HCT116 (cell line): Measurements from ENCODE around the gene PSMC3. TPM values are rescaled to one million over a fixed set of nuclear protein-coding genes. Genes with fewer than 3 reads are reported as not detected.

Experiments
- ATAC-seq: fragments of 200-7000 bp; cut with Tn5 transposase; 2 replicates; pipeline ENCODE4 v1.9.1; 2020; ENCODE audit warnings: mild to moderate bottlenecking, moderate library complexity
- BruUV-seq: library from RNA; stranded (reverse); fragments of 400-500 nt; replicated peaks from 2 replicates; lab custom pipeline; 2021; lab: Mats Ljungman, UMichigan
- CTCF ChIA-PET: fragments of 300-600 bp; sonication (Branson Sonifier 250); formaldehyde crosslinking; loops from one replicate; lab custom pipeline; 2021; ENCODE audit warnings: antibody characterized with exemption; lab: Charles Lee
- POLR2A ChIA-PET: fragments of 300-600, 350-600 bp; sonication (Branson Sonifier 250); formaldehyde crosslinking; loops from one replicate; lab custom pipeline; 2021; ENCODE audit warnings: antibody characterized with exemption; lab: Charles Lee
- RAD21 ChIA-PET, 2 experiments: fragments of 300-600 bp; sonication (Branson Sonifier 250); formaldehyde crosslinking; loops; one replicate each; lab custom pipeline; 2023; ENCODE audit warnings: low total read pairs in 2 of 2; ENCODE audit not compliant: uncharacterized antibody in 2 of 2, unreplicated experiment in 2 of 2, low non-redundant PET in 1 of 2; lab: Charles Lee
- DNase-seq: peaks from one replicate; pipeline ENCODE4 v3.0.0-alpha.2; 2010; ENCODE audit warnings: low read depth, low spot score
- H2AFZ ChIP-seq: fragments of 200-600 bp; shearing (Covaris generic), sonication (generic); 2 replicates; pipeline ENCODE4 v1.6.1; 2017; ENCODE audit warnings: low read depth, mixed run types, mixed read lengths, antibody characterized with exemption, low read length; ENCODE audit not compliant: poor library complexity, severe bottlenecking
- H3K27ac ChIP-seq: 2 replicates; pipeline ENCODE4 v1.5.1; 2012; ENCODE audit warnings: low read depth, low read length
- H3K27me3 ChIP-seq: fragments of 200-600 bp; sonication (generic); 2 replicates; pipeline ENCODE4 v1.6.1; 2016; ENCODE audit warnings: mixed run types, low read length, mixed read lengths; ENCODE audit not compliant: insufficient read depth
- H3K36me3 ChIP-seq, 2 experiments: fragments of 200-500 bp in 1 of 2; fragments of 200-600 bp in 1 of 2; sonication (Bioruptor generic) in 1 of 2; sonication (generic) in 1 of 2; 2 replicates each; pipeline versions ENCODE4 v1.5.1 to v1.6.1; 2014 to 2016; ENCODE audit warnings: low read length in 2 of 2, inconsistent platforms in 1 of 2, mixed read lengths in 1 of 2, mixed run types in 1 of 2; ENCODE audit not compliant: insufficient read depth in 2 of 2, control insufficient read depth in 1 of 2
- H3K4me1 ChIP-seq, 2 experiments: fragments of 200-600 bp in 1 of 2; sonication (generic) in 1 of 2; 2 replicates each; pipeline versions ENCODE4 v1.5.1 to v1.6.1; 2012 to 2017; ENCODE audit warnings: low read length in 2 of 2, inconsistent platforms in 1 of 2, mild to moderate bottlenecking in 1 of 2, mixed read lengths in 1 of 2, mixed run types in 1 of 2, moderate library complexity in 1 of 2; ENCODE audit not compliant: insufficient read depth in 2 of 2, control insufficient read depth in 1 of 2
- H3K4me2 ChIP-seq: fragments of 200-600 bp; sonication (generic); 2 replicates; pipeline ENCODE4 v1.6.1; 2017; ENCODE audit warnings: mixed run types, low read length, mixed read lengths
- H3K4me3 ChIP-seq, 2 experiments: fragments of 200-600 bp in 1 of 2; sonication (generic) in 1 of 2; replicated peaks in 1 of 2; 2 replicates each; pipeline ENCODE4 v1.5.1; 2011 to 2016; ENCODE audit warnings: low read length in 2 of 2, control low read depth in 1 of 2, low read depth in 1 of 2, mild to moderate bottlenecking in 1 of 2, mixed read lengths in 1 of 2, mixed run types in 1 of 2
- H3K79me2 ChIP-seq: fragments of 200-600 bp; sonication (generic); 2 replicates; pipeline ENCODE4 v1.6.1; 2017; ENCODE audit warnings: mild to moderate bottlenecking, mixed run types, low read length, moderate library complexity, mixed read lengths; ENCODE audit not compliant: insufficient read depth
- H3K9ac ChIP-seq: fragments of 200-600 bp; sonication (generic); 2 replicates; pipeline ENCODE4 v1.6.1; 2016; ENCODE audit warnings: low read length, mixed read lengths
- H3K9me2 ChIP-seq: fragments of 200-600 bp; sonication (generic), shearing (Covaris generic); 2 replicates; pipeline ENCODE4 v1.6.1; 2017; ENCODE audit warnings: mixed run types, mild to moderate bottlenecking, moderate library complexity; ENCODE audit not compliant: insufficient read depth
- H3K9me3 ChIP-seq, 2 experiments: fragments of 200-500 bp in 1 of 2; fragments of 200-600 bp in 1 of 2; sonication (Bioruptor generic) in 1 of 2; sonication (generic) in 1 of 2; 2 replicates each; pipeline ENCODE4 v1.6.1; 2014 to 2017; ENCODE audit warnings: low read length in 2 of 2, mixed read lengths in 2 of 2, inconsistent platforms in 1 of 2, low read depth in 1 of 2, mild to moderate bottlenecking in 1 of 2, mixed run types in 1 of 2, moderate library complexity in 1 of 2; ENCODE audit not compliant: control insufficient read depth in 1 of 2, insufficient read depth in 1 of 2
- H4K20me1 ChIP-seq: fragments of 200-600 bp; sonication (generic), shearing (Covaris generic); 2 replicates; pipeline ENCODE4 v1.6.1; 2017; ENCODE audit warnings: mixed run types, mild to moderate bottlenecking, moderate library complexity; ENCODE audit not compliant: insufficient read depth
- CBX3 ChIP-seq: IDR thresholded peaks from 2 replicates; pipeline ENCODE4 v1.6.1; 2012; ENCODE audit warnings: low read depth
- CEBPB ChIP-seq: IDR thresholded peaks from 2 replicates; pipeline ENCODE4 v1.6.1; 2012; ENCODE audit warnings: low read depth
- ELF1 ChIP-seq: IDR thresholded peaks from 2 replicates; pipeline ENCODE4 v1.6.1; 2012; ENCODE audit warnings: low read depth, borderline replicate concordance
- EZH2 ChIP-seq: fragments of 200-600 bp; sonication (generic); IDR thresholded peaks from 2 replicates; pipeline ENCODE4 v1.6.1; 2017; ENCODE audit warnings: antibody characterized with exemption, mixed run types
- EZH2phosphoT487 ChIP-seq: fragments of 200-600 bp; IDR thresholded peaks from 2 replicates; pipeline ENCODE4 v1.6.1; 2018; ENCODE audit warnings: antibody characterized with exemption, borderline replicate concordance
- POLR2AphosphoS5 ChIP-seq: IDR thresholded peaks from 2 replicates; pipeline ENCODE4 v1.6.1; 2011; ENCODE audit warnings: mild to moderate bottlenecking, low read depth, low read length, moderate library complexity
- RAD21 ChIP-seq: IDR thresholded peaks from 2 replicates; pipeline ENCODE4 v1.6.1; 2012; ENCODE audit warnings: low read depth, mild to moderate bottlenecking
- SIN3A ChIP-seq: IDR thresholded peaks from 2 replicates; pipeline ENCODE4 v1.6.1; 2012; ENCODE audit warnings: low read depth
- SP1 ChIP-seq: IDR thresholded peaks from 2 replicates; pipeline ENCODE4 v1.6.1; 2012; ENCODE audit warnings: low read depth
- SRF ChIP-seq: IDR thresholded peaks from 2 replicates; pipeline ENCODE4 v1.6.1; 2012; ENCODE audit warnings: low read depth
- TCF7L2 ChIP-seq: IDR thresholded peaks from 2 replicates; pipeline ENCODE4 v1.7.0; 2011; ENCODE audit warnings: borderline replicate concordance, inconsistent platforms; ENCODE audit not compliant: insufficient read depth, insufficient read length; ENCODE audit errors: extremely low read depth
- YY1 ChIP-seq: IDR thresholded peaks from 2 replicates; pipeline ENCODE4 v1.6.1; 2011; ENCODE audit warnings: low read length, low read depth, moderate library complexity, mild to moderate bottlenecking; ENCODE audit not compliant: insufficient replicate concordance; ENCODE audit errors: extremely low read depth
- ZNF274 ChIP-seq: fragments of 200-500 bp; sonication (Bioruptor generic); IDR thresholded peaks from 2 replicates; pipeline ENCODE4 v1.6.1; 2014; ENCODE audit warnings: mild to moderate bottlenecking, low read depth, low read length, inconsistent platforms
- intact Hi-C: fragments of 100-400 bp; cut with micrococcal nuclease; formaldehyde crosslinking; loops from 2 replicates; pipeline ENCODE4 v1.10.0; 2022
- total RNA-seq: library from RNA; stranded (reverse); gene quantifications from one replicate; pipeline ENCODE4 v1.2.1, GENCODE V29; 2021; ENCODE audit not compliant: unreplicated experiment
- TF ChIP-seq, protein P1 (sequence below): IDR thresholded peaks from 2 replicates; pipeline ENCODE4 v1.6.1; 2012
- TF ChIP-seq, protein P2 (sequence below): IDR thresholded peaks from 2 replicates; pipeline ENCODE4 v1.6.1; 2012
- TF ChIP-seq, protein P3 (sequence below): IDR thresholded peaks from 2 replicates; pipeline ENCODE4 v1.6.1; 2012; ENCODE audit warnings: low read depth

The PSMC3 gene
- total RNA-seq, 1 experiment from 2014 or later, result 155 TPM

DNA sequence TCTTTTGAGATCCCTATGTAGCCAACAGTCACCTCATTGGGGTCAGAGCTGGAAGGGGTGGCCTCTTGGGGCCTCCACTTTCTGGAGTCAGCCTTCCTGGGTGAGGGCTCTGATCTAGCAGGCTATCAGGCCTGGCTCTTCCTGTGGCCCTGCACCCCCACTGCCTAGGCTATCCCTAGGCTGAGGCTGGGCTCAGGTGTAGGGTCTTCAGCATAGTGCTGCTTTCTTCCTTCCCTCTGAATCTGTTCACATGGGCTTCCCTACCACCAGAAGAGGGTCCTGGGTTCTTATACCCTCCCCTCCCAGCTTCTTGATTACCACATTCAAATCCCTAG lies 47.4 kb downstream of the PSMC3 start:
- BruUV-seq, result no TSS peak

More for the DNA sequence above, 47.4 kb downstream of the PSMC3 start:
- Histone ChIP-seq H3K79me2 (no peaks in the 10 kb centered on the region), H3K9ac (no peak overlapping the region), H3K4me1 (peaks cover 11 to 26% of the 10 kb centered on the region in 2 experiments; a peak in 3 of 4 replicates), H4K20me1 (no peaks in the 10 kb centered on the region), H2AFZ (no peak overlapping the region), H3K9me3 (no peaks in the 10 kb centered on the region), H3K27me3 (no peaks in the 10 kb centered on the region), H3K9me2 (no peaks in the 10 kb centered on the region), H3K36me3 (no peaks in the 10 kb centered on the region), H3K4me3 (no peak overlapping the region), H3K4me2 (no peak overlapping the region)
- ChIA-PET CTCF (no interaction called here), POLR2A (no interaction called here), RAD21 (no interaction called here)
- intact Hi-C loops, result no loop called here
- DNase-seq, result no peak
- ATAC-seq, result no peak
- TF ChIP-seq SRF (no peak), EZH2phosphoT487 (no peak), YY1 (no peak), SIN3A (no peak), EZH2 (no peak), TCF7L2 (no peak), CBX3 (no peak), ZNF274 (no peak), SP1 (no peak), ELF1 (no peak), RAD21 (no peak), POLR2AphosphoS5 (no peak), CEBPB (no peak)
- TF ChIP-seq, protein P1, sequence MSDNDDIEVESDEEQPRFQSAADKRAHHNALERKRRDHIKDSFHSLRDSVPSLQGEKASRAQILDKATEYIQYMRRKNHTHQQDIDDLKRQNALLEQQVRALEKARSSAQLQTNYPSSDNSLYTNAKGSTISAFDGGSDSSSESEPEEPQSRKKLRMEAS, result no peak
- TF ChIP-seq, protein P2, sequence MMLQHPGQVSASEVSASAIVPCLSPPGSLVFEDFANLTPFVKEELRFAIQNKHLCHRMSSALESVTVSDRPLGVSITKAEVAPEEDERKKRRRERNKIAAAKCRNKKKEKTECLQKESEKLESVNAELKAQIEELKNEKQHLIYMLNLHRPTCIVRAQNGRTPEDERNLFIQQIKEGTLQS, result no peak
- TF ChIP-seq, protein P3, sequence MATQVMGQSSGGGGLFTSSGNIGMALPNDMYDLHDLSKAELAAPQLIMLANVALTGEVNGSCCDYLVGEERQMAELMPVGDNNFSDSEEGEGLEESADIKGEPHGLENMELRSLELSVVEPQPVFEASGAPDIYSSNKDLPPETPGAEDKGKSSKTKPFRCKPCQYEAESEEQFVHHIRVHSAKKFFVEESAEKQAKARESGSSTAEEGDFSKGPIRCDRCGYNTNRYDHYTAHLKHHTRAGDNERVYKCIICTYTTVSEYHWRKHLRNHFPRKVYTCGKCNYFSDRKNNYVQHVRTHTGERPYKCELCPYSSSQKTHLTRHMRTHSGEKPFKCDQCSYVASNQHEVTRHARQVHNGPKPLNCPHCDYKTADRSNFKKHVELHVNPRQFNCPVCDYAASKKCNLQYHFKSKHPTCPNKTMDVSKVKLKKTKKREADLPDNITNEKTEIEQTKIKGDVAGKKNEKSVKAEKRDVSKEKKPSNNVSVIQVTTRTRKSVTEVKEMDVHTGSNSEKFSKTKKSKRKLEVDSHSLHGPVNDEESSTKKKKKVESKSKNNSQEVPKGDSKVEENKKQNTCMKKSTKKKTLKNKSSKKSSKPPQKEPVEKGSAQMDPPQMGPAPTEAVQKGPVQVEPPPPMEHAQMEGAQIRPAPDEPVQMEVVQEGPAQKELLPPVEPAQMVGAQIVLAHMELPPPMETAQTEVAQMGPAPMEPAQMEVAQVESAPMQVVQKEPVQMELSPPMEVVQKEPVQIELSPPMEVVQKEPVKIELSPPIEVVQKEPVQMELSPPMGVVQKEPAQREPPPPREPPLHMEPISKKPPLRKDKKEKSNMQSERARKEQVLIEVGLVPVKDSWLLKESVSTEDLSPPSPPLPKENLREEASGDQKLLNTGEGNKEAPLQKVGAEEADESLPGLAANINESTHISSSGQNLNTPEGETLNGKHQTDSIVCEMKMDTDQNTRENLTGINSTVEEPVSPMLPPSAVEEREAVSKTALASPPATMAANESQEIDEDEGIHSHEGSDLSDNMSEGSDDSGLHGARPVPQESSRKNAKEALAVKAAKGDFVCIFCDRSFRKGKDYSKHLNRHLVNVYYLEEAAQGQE, result no peak
- TF ChIP-seq, all 23 proteins: peak for 0
- H3K27ac ChIP-seq, result no peak overlapping the region
